Measurements from ENCODE around the gene CBX8. TPM values are rescaled to one million over a fixed set of nuclear protein-coding genes. Genes with fewer than 3 reads are reported as not detected.

CBX8 gene
- total and polyA plus RNA-seq, 2 of the 13 experiments (the other 11 are each of a cell fraction or from before 2014, with no cell fraction given): 0.34 to 12.6 TPM

GRCh38 chr17:79808763-79809529 is 12.1 kb upstream of the CBX8 start (continued):
- TF ChIP-seq ZNF512B (CRISPR knock-in tag; IDR thresholded peaks at IDR 0.05; ENCODE audit: borderline replicate concordance) (no peak), MYPOP (CRISPR knock-in tag; IDR thresholded peaks at IDR 0.05) (no peak), NR2F1 (CRISPR knock-in tag; IDR thresholded peaks at IDR 0.05) (no peak), ZNF572 (CRISPR knock-in tag; IDR thresholded peaks at IDR 0.05) (no peak), ZNF740 (CRISPR knock-in tag; IDR thresholded peaks at IDR 0.05) (no peak; the same call in none of the 2 replicates), NR2C2 (CRISPR knock-in tag; IDR thresholded peaks at IDR 0.05; ENCODE audit: borderline replicate concordance) (no peak), YEATS4 (CRISPR knock-in tag; IDR thresholded peaks at IDR 0.05; ENCODE audit: borderline replicate concordance) (no peak)
- TF ChIP-seq, protein P1, sequence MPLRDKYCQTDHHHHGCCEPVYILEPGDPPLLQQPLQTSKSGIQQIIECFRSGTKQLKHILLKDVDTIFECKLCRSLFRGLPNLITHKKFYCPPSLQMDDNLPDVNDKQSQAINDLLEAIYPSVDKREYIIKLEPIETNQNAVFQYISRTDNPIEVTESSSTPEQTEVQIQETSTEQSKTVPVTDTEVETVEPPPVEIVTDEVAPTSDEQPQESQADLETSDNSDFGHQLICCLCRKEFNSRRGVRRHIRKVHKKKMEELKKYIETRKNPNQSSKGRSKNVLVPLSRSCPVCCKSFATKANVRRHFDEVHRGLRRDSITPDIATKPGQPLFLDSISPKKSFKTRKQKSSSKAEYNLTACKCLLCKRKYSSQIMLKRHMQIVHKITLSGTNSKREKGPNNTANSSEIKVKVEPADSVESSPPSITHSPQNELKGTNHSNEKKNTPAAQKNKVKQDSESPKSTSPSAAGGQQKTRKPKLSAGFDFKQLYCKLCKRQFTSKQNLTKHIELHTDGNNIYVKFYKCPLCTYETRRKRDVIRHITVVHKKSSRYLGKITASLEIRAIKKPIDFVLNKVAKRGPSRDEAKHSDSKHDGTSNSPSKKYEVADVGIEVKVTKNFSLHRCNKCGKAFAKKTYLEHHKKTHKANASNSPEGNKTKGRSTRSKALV (CRISPR knock-in tag; IDR thresholded peaks at IDR 0.05): no peak; the same call in 1 of the 2 replicates
- TF ChIP-seq, protein P2, sequence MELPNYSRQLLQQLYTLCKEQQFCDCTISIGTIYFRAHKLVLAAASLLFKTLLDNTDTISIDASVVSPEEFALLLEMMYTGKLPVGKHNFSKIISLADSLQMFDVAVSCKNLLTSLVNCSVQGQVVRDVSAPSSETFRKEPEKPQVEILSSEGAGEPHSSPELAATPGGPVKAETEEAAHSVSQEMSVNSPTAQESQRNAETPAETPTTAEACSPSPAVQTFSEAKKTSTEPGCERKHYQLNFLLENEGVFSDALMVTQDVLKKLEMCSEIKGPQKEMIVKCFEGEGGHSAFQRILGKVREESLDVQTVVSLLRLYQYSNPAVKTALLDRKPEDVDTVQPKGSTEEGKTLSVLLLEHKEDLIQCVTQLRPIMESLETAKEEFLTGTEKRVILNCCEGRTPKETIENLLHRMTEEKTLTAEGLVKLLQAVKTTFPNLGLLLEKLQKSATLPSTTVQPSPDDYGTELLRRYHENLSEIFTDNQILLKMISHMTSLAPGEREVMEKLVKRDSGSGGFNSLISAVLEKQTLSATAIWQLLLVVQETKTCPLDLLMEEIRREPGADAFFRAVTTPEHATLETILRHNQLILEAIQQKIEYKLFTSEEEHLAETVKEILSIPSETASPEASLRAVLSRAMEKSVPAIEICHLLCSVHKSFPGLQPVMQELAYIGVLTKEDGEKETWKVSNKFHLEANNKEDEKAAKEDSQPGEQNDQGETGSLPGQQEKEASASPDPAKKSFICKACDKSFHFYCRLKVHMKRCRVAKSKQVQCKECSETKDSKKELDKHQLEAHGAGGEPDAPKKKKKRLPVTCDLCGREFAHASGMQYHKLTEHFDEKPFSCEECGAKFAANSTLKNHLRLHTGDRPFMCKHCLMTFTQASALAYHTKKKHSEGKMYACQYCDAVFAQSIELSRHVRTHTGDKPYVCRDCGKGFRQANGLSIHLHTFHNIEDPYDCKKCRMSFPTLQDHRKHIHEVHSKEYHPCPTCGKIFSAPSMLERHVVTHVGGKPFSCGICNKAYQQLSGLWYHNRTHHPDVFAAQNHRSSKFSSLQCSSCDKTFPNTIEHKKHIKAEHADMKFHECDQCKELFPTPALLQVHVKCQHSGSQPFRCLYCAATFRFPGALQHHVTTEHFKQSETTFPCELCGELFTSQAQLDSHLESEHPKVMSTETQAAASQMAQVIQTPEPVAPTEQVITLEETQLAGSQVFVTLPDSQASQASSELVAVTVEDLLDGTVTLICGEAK (IDR thresholded peaks at IDR 0.05): no peak
- TF ChIP-seq, protein P2 (CRISPR knock-in tag; IDR thresholded peaks at IDR 0.05): 0 out of 2 replicates have a peak, but pooled peaks have one; percentile 41

Measured in HepG2 (cell line).